PC-3 (cell line): ENCODE results near the gene PCDH9. TPM values are rescaled to one million over a fixed set of nuclear protein-coding genes. Genes with fewer than 3 reads are reported as not detected.

Experiments used
- ATAC-seq: fragments of 200-7000 bp; cut with Tn5 transposase; 2 replicates; pipeline ENCODE4 v1.9.1; 2020; ENCODE audit warnings: mild to moderate bottlenecking, moderate library complexity
- BruUV-seq: library from RNA; stranded (reverse); fragments of 400-500 nt; replicated peaks from 2 replicates; lab custom pipeline; 2021; lab: Mats Ljungman, UMichigan
- CTCF ChIA-PET: fragments of 300-600 bp; sonication (Branson Sonifier 250); formaldehyde crosslinking; loops from one replicate; lab custom pipeline; 2022; ENCODE audit warnings: antibody characterized with exemption; lab: Charles Lee
- POLR2A ChIA-PET: fragments of 300-600 bp; sonication (Branson Sonifier 250); formaldehyde crosslinking; loops from one replicate; lab custom pipeline; 2022; ENCODE audit warnings: antibody characterized with exemption; ENCODE audit not compliant: unreplicated experiment; lab: Charles Lee
- DNase-seq: peaks from one replicate; pipeline ENCODE4 v3.0.0-alpha.2; 2015
- H2AFZ ChIP-seq: fragments of 300-600 bp; sonication (generic); 2 replicates; pipeline ENCODE4 v1.6.0; 2016; ENCODE audit warnings: antibody characterized with exemption, low read length
- H3F3A ChIP-seq: fragments of 300-600 bp; sonication (generic); one replicate; pipeline ENCODE4 v1.6.0; 2017; ENCODE audit warnings: antibody characterized with exemption, low read length, control low read depth, mild to moderate bottlenecking; ENCODE audit not compliant: unreplicated experiment
- H3K27ac ChIP-seq: fragments of 300-600 bp; sonication (generic); 2 replicates; pipeline ENCODE4 v1.5.1; 2016; ENCODE audit warnings: mild to moderate bottlenecking, low read length
- H3K27me3 ChIP-seq: fragments of 300-600 bp; sonication (generic); 2 replicates; pipeline ENCODE4 v1.6.1; 2016; ENCODE audit warnings: low read length, mixed read lengths
- H3K36me3 ChIP-seq: fragments of 300-600 bp; sonication (generic); 2 replicates; pipeline ENCODE4 v1.6.1; 2016; ENCODE audit warnings: low read depth, mixed run types, low read length, mixed read lengths
- H3K4me1 ChIP-seq: fragments of 300-600 bp; sonication (generic); 2 replicates; pipeline ENCODE4 v1.5.1; 2016; ENCODE audit warnings: low read length; ENCODE audit not compliant: insufficient read depth
- H3K4me2 ChIP-seq: fragments of 300-600 bp; sonication (generic); 2 replicates; pipeline ENCODE4 v1.6.0; 2016; ENCODE audit warnings: low read length
- H3K4me3 ChIP-seq: fragments of 300-600 bp; sonication (generic); 2 replicates; pipeline ENCODE4 v1.5.1; 2016; ENCODE audit warnings: mild to moderate bottlenecking, low read length, mixed read lengths
- H3K79me2 ChIP-seq: fragments of 300-600 bp; sonication (generic); 2 replicates; pipeline ENCODE4 v1.6.1; 2017; ENCODE audit warnings: low read length, mixed read lengths
- H3K9ac ChIP-seq: fragments of 300-600 bp; sonication (generic); 2 replicates; pipeline ENCODE4 v1.6.0; 2016; ENCODE audit warnings: mild to moderate bottlenecking, low read length
- H3K9me2 ChIP-seq: fragments of 300-600 bp; sonication (generic); replicated peaks from 2 replicates; pipeline ENCODE4 v1.6.1; 2016; ENCODE audit warnings: mixed run types, low read length, mixed read lengths
- H3K9me3 ChIP-seq: fragments of 300-600 bp; sonication (generic); 2 replicates; pipeline ENCODE4 v1.6.1; 2016; ENCODE audit warnings: low read length, mixed read lengths
- H4K20me1 ChIP-seq: fragments of 300-600 bp; sonication (generic); 2 replicates; pipeline ENCODE4 v1.6.1; 2016; ENCODE audit warnings: low read length, mixed read lengths
- CTCF ChIP-seq: fragments of 300-600 bp; sonication (generic); conservative IDR thresholded peaks from 2 replicates; pipeline ENCODE4 v1.5.1; 2017; ENCODE audit warnings: antibody characterized with exemption, low read depth, mild to moderate bottlenecking, low read length
- EZH2 ChIP-seq: fragments of 300-600 bp; sonication (generic); IDR thresholded peaks from one replicate; pipeline ENCODE4 v1.6.1; 2017; ENCODE audit warnings: antibody characterized with exemption, mild to moderate bottlenecking, low read length; ENCODE audit not compliant: unreplicated experiment
- EZH2phosphoT487 ChIP-seq: fragments of 300-600 bp; sonication (generic); IDR thresholded peaks from 2 replicates; pipeline ENCODE4 v1.6.1; 2018; ENCODE audit warnings: mild to moderate bottlenecking, antibody characterized with exemption, low read length, borderline replicate concordance
- intact Hi-C: fragments of 100-400 bp; cut with micrococcal nuclease; formaldehyde crosslinking; loops from 2 replicates; pipeline ENCODE4 v1.9.0; 2023
- total RNA-seq: library from RNA; depleted of rRNA; stranded (reverse); fragments of >200 nt; gene quantifications from 2 replicates; pipeline ENCODE4 v1.2.3, GENCODE V29; 2014

PCDH9 gene
- total RNA-seq, 1 experiment from 2014 or later: 0.98 TPM

- TF ChIP-seq EZH2 (no peak), EZH2phosphoT487 (no peak), CTCF (no peak)
- Histone ChIP-seq H3K4me1 (no peaks in the 10 kb centered on the region), H4K20me1 (no peaks in the 10 kb centered on the region), H3K9me2 (no peaks in the 10 kb centered on the region), H2AFZ (no peak overlapping the region), H3K4me2 (no peak overlapping the region), H3K9ac (no peak overlapping the region), H3K27ac (no peak overlapping the region), H3K27me3 (no peaks in the 10 kb centered on the region), H3K9me3 (no peaks in the 10 kb centered on the region), H3K4me3 (no peak overlapping the region), H3K36me3 (no peaks in the 10 kb centered on the region), H3F3A (no peaks in the 10 kb centered on the region), H3K79me2 (no peaks in the 10 kb centered on the region)
- POLR2A ChIA-PET: no interaction called here
- no peak for DNase-seq
- intact Hi-C loops: no loop called here
- ATAC-seq: no peak
- no TSS peak for BruUV-seq
- CTCF ChIA-PET: no interaction called here
Observed at GRCh38 chr13:67061750-67062149, 168.4 kb downstream of the PCDH9 start.

- Histone ChIP-seq H3K27me3 (no peaks in the 10 kb centered on the region), H3K36me3 (no peaks in the 10 kb centered on the region), H3K9ac (no peak overlapping the region), H3K4me3 (no peak overlapping the region), H3K4me1 (no peaks in the 10 kb centered on the region), H3F3A (no peaks in the 10 kb centered on the region), H4K20me1 (no peaks in the 10 kb centered on the region), H3K9me2 (no peaks in the 10 kb centered on the region), H3K4me2 (no peak overlapping the region), H3K79me2 (no peaks in the 10 kb centered on the region), H3K27ac (no peak overlapping the region), H2AFZ (no peak overlapping the region), H3K9me3 (no peaks in the 10 kb centered on the region)
- ChIA-PET POLR2A (no interaction called here), CTCF (no interaction called here)
- TF ChIP-seq EZH2 (no peak), EZH2phosphoT487 (no peak), CTCF (no peak)
- DNase-seq (no peak), ATAC-seq (no peak)
- BruUV-seq: no TSS peak
- intact Hi-C loops: no loop called here
Observed at GRCh38 chr13:67052550-67053490, 177.3 kb downstream of the PCDH9 start.

- H4K20me1 ChIP-seq: no peaks in the 10 kb centered on the region
- H3K36me3 ChIP-seq: no peaks in the 10 kb centered on the region
- H3K4me1 ChIP-seq: no peaks in the 10 kb centered on the region
- H3K9me2 ChIP-seq: no peaks in the 10 kb centered on the region
- intact Hi-C loops: no loop called here
- no peaks in the 10 kb centered on the region for H3F3A ChIP-seq
- CTCF ChIA-PET: no interaction called here
- no peaks in the 10 kb centered on the region for H3K79me2 ChIP-seq
- H3K27ac ChIP-seq: no peak overlapping the region
- POLR2A ChIA-PET: no interaction called here
- no TSS peak for BruUV-seq
- no peaks in the 10 kb centered on the region for H3K27me3 ChIP-seq
- DNase-seq (no peak), ATAC-seq (no peak)
- no peak overlapping the region for H3K4me2 ChIP-seq
- no peak overlapping the region for H3K4me3 ChIP-seq
- H3K9me3 ChIP-seq: no peaks in the 10 kb centered on the region
- no peak overlapping the region for H2AFZ ChIP-seq
- no peak for TF ChIP-seq EZH2
- no peak for TF ChIP-seq CTCF
- no peak for TF ChIP-seq EZH2phosphoT487
- H3K9ac ChIP-seq: no peak overlapping the region
Observed at GRCh38 chr13:67049744-67050143, 180.4 kb downstream of the PCDH9 start.
